HG03025 (cell line): ENCODE measurements around the gene EPB41L4A.

Experiments
- ATAC-seq: cut with Tn5 transposase; IDR thresholded peaks from one replicate; pipeline ENCODE4 v1.9.1; 2021; ENCODE audit warnings: mild to moderate bottlenecking, moderate library complexity; ENCODE audit not compliant: unreplicated experiment, low FRiP score

The EPB41L4A gene

DNA sequence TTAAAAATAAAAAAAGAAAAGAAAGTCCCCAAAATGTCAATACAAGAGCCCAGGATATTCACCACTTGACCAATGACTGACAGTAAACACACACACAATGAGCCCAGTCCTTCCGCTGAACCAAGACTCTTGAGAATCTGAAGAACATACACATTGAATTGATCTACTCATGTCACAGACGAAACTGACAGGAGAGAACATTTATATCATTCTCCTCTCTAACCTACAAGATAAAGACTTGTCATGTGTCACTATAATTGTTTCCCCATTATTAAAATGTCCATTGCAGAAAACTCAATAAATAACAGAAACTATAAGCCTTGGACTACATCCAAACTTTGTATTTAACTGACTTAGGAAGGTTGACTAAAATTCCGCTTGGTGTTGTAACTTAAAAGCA lies 296.7 kb downstream of the EPB41L4A start:
- ATAC-seq, result no peak

DNA sequence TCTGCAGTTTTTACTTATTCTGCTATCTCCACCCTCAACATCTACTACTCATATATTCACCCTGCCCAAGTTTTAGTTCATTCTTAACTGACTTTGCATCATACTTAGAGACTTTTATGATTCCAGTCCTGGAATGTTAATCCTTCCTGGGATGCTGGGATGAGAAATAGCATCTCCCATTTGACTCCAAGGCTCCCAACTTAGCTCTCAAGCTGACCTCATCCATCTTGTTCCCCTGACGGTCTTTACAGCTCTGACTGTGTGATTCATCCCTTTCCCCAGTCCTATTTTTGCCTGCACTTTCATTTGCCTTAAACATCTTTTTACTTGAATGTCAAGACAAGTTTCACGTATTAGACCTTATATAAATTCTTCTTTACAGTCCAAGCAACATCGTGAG lies 297.8 kb downstream of the EPB41L4A start:
- ATAC-seq, result no peak

DNA sequence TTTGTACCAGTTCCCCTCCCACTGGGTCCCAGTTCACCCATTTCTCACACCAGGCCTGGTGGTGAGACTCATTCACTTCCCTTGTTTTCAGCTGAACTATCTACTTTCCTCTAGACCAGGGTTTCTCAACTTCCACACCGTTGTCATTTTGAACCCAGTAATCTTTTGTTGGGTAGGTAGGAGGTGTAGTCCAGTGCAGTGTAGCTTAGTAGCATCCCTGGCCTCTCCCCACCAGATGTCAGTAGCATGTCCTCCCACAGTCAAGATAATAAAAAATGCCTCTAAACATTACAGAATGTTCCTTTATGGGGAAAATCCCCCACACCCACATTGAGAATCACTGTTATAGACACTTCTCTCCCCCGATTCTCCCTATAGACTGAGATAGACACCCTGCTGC lies 299.1 kb downstream of the EPB41L4A start:
- no peak for ATAC-seq

DNA sequence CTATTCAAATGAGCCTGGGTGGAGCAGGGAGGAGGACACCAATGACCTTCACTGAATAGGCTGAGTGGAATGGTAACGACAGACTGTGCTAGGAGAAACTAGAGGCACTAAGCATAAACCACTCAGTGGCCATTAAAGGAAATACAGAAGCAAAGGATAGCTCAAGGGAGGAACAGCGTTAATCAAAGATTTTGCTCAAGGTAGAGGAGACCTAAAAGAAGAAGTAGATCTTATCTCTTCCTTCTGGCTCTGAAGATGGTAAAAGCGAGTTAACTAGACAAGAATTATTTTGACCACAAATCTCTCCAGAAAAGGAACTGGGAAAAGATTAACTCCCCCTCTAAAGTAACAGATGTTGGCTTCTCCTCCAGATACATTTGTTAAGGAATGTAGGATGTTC lies 299.6 kb downstream of the EPB41L4A start:
- ATAC-seq, result no peak

DNA sequence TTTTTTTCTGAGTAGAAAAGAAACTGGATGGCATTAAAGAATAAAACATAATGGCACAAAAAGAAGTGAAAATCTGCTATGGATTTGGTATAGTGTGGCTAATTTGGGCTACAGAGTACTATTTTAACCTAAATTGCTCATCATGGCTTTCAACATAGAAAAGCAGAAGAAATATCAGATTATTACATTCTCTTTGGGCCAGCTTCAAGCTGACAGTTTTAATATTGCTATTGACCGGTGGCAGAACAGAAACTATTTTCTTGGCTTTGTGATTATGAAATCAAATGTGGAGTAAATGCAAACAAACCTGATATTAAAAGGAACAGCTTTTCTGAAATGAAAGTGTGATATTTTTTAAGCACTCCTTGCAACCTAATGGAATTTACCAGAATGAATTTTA lies 301.5 kb downstream of the EPB41L4A start:
- ATAC-seq, result no peak

DNA sequence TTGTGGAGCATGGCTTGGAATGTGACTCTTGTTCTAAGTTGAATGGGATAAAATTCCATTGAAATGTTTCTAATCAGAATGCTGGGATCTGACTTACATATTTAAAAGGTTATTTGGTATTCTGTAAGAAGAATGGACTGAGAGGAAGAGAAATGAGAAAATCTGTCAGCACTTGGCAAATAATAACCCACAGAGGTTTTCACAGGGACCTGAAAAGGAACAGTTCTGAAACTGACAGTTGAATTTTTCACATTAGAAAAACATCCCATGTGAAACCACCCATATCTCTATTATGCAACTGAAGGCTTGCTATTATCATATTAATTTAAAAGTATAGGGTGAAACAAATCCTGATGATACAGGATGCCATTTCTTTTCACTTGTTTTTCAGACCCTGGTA lies 302.7 kb downstream of the EPB41L4A start:
- no peak for ATAC-seq

DNA sequence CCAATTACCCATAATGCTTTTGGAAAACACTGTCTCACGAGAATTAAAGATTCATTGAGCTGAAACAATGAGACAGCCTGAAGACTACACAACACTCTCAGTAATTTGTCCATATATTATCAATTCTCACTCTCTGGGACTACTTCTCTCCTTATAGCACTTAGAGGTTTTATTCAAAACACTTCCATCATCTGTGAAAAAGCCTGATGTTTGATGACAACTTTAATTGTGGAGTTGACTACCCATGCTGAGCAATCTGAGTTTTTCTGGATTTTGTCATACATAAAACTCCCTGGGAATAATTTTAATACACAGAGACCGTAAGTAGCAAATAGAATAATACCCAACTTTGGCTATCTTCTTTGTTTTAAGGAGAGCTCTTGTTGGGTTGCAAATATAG lies 305.5 kb downstream of the EPB41L4A start:
- no peak for ATAC-seq
